Mesendoderm (in vitro differentiated cells): Measurements from ENCODE around the gene TNS3.

ENCODE experiments used
- DNase-seq: peaks from one replicate; pipeline ENCODE4 v3.0.0; 2013
- H2AK5ac ChIP-seq: 2 replicates; pipeline ENCODE4 v1.6.1; 2013; ENCODE audit warnings: low read length, inconsistent platforms
- H2BK120ac ChIP-seq: 2 replicates; pipeline ENCODE4 v1.6.1; 2013; ENCODE audit warnings: low read depth, mild to moderate bottlenecking, low read length, moderate library complexity, mixed read lengths
- H2BK15ac ChIP-seq: replicated peaks from 2 replicates; pipeline ENCODE4 v1.6.1; 2013; ENCODE audit warnings: low read depth, mild to moderate bottlenecking, moderate library complexity
- H2BK5ac ChIP-seq: 2 replicates; pipeline ENCODE4 v1.6.1; 2013; ENCODE audit warnings: low read length, inconsistent platforms
- H3K18ac ChIP-seq: 2 replicates; pipeline ENCODE4 v1.6.1; 2013; ENCODE audit warnings: mild to moderate bottlenecking, low read length, mixed read lengths
- H3K23ac ChIP-seq: one replicate; pipeline ENCODE4 v1.6.1; 2013; ENCODE audit warnings: low read length
- H3K27ac ChIP-seq: 2 replicates; pipeline ENCODE4 v1.5.1; 2013; ENCODE audit warnings: low read depth, mild to moderate bottlenecking, inconsistent platforms, low read length, moderate library complexity
- H3K27me3 ChIP-seq: 2 replicates; pipeline ENCODE4 v1.6.1; 2013; ENCODE audit warnings: low read length, control low read depth, mild to moderate bottlenecking, inconsistent platforms; ENCODE audit not compliant: insufficient read depth, poor library complexity
- H3K36me3 ChIP-seq: 2 replicates; pipeline ENCODE4 v1.6.1; 2013; ENCODE audit warnings: low read length, inconsistent platforms; ENCODE audit not compliant: control insufficient read depth, insufficient read depth
- H3K4ac ChIP-seq: one replicate; pipeline ENCODE4 v1.6.1; 2013; ENCODE audit warnings: low read depth, mild to moderate bottlenecking, low read length, moderate library complexity
- H3K4me1 ChIP-seq: 2 replicates; pipeline ENCODE4 v1.6.1; 2013; ENCODE audit warnings: low read depth, low read length, inconsistent platforms; ENCODE audit not compliant: control insufficient read depth
- H3K4me2 ChIP-seq: 2 replicates; pipeline ENCODE4 v1.6.1; 2013; ENCODE audit warnings: low read length
- H3K4me3 ChIP-seq: 2 replicates; pipeline ENCODE4 v1.5.1; 2013; ENCODE audit warnings: mild to moderate bottlenecking, low read length
- H3K56ac ChIP-seq: one replicate; pipeline ENCODE4 v1.6.1; 2013; ENCODE audit warnings: low read length
- H3K79me1 ChIP-seq: 2 replicates; pipeline ENCODE4 v1.6.1; 2013; ENCODE audit warnings: low read length, inconsistent platforms
- H3K79me2 ChIP-seq: 2 replicates; pipeline ENCODE4 v1.6.1; 2013; ENCODE audit warnings: mild to moderate bottlenecking, low read length; ENCODE audit not compliant: control insufficient read depth, insufficient read depth
- H3K9ac ChIP-seq: 2 replicates; pipeline ENCODE4 v1.6.1; 2013; ENCODE audit warnings: low read length, inconsistent platforms
- H4K5ac ChIP-seq: one replicate; pipeline ENCODE4 v1.6.1; 2013; ENCODE audit warnings: low read length
- H4K8ac ChIP-seq: one replicate; pipeline ENCODE4 v1.6.1; 2013; ENCODE audit warnings: low read depth, mild to moderate bottlenecking, control low read depth, low read length, moderate library complexity
- WGBS: extraction: QIAGEN DNeasy Blood & Tissue Kit; methylation state at CpG from one replicate; pipeline ENCODE4 v1.1.7; 2013; ENCODE audit warnings: low lambda C conversion rate, missing lambda C conversion rate; ENCODE audit not compliant: insufficient coverage; ENCODE audit errors: extremely low coverage; 5-methylcytosine and 5-hydroxymethylcytosine counted together

Gene TNS3

GRCh38 chr7:47268851-47269836, 312.8 kb downstream of the TNS3 start:
- H3K4me2 ChIP-seq = no peak overlapping the region
- H3K36me3 ChIP-seq = no peaks in the 10 kb centered on the region
- no peak overlapping the region for H2AK5ac ChIP-seq
- H3K4me1 ChIP-seq = no peaks in the 10 kb centered on the region
- no peak overlapping the region for H3K4me3 ChIP-seq
- H3K23ac ChIP-seq = no peak overlapping the region
- H3K9ac ChIP-seq = no peak overlapping the region
- no peak overlapping the region for H4K8ac ChIP-seq
- no peak overlapping the region for H3K4ac ChIP-seq
- no peaks in the 10 kb centered on the region for H3K27me3 ChIP-seq
- no peak overlapping the region for H2BK5ac ChIP-seq
- no peak for DNase-seq
- no peak overlapping the region for H3K18ac ChIP-seq
- no peak overlapping the region for H3K27ac ChIP-seq
- H2BK15ac ChIP-seq = no peak overlapping the region
- H3K79me1 ChIP-seq = no peaks in the 10 kb centered on the region
- H3K56ac ChIP-seq = no peak overlapping the region
- no peaks in the 10 kb centered on the region for H3K79me2 ChIP-seq
- no peak overlapping the region for H4K5ac ChIP-seq
- no CpG with 5 or more reads among the region's 7 CpGs for WGBS
- no peak overlapping the region for H2BK120ac ChIP-seq

GRCh38 chr7:47267346-47267745, 314.6 kb downstream of the TNS3 start:
- WGBS = no CpG with 5 or more reads among the region's 7 CpGs
- Histone ChIP-seq H2BK15ac (no peak overlapping the region), H3K18ac (no peak overlapping the region), H4K5ac (no peak overlapping the region), H4K8ac (no peak overlapping the region), H3K23ac (no peak overlapping the region), H3K79me2 (no peaks in the 10 kb centered on the region), H3K4ac (no peak overlapping the region), H3K27me3 (no peaks in the 10 kb centered on the region), H3K79me1 (no peaks in the 10 kb centered on the region), H3K56ac (no peak overlapping the region), H2BK5ac (no peak overlapping the region), H3K9ac (no peak overlapping the region), H3K36me3 (no peaks in the 10 kb centered on the region), H3K4me3 (no peak overlapping the region), H2AK5ac (no peak overlapping the region), H2BK120ac (no peak overlapping the region), H3K4me2 (no peak overlapping the region), H3K27ac (no peak overlapping the region), H3K4me1 (no peaks in the 10 kb centered on the region)
- no peak for DNase-seq

DNA sequence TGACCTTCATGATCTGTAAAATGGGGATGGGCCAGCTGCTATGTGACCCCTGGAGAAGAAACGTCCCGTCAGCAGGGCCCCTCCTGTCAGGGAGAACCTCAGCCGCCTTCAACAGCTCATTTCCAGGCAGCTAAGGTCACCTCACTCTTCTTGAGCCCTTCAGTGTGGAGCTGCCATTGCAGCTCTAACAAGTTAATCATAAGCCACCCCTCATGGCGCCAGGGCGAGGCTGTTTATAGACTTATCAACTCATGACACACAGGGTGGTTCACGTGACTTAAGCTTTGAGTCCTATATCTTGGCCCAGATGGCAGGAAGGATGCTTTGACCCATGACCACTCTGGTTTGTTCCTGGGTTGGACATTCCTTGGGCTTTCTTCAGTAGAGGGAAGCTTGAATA, 315.1 kb downstream of the TNS3 start:
- Histone ChIP-seq H3K4me3 (no peak overlapping the region), H3K23ac (no peak overlapping the region), H3K27ac (no peak overlapping the region), H3K9ac (no peak overlapping the region), H3K27me3 (no peaks in the 10 kb centered on the region), H3K4ac (no peak overlapping the region), H2AK5ac (no peak overlapping the region), H2BK15ac (no peak overlapping the region), H2BK5ac (no peak overlapping the region), H4K5ac (no peak overlapping the region), H3K4me2 (no peak overlapping the region), H3K18ac (no peak overlapping the region), H3K36me3 (no peaks in the 10 kb centered on the region), H2BK120ac (no peak overlapping the region), H3K56ac (no peak overlapping the region), H3K79me1 (no peaks in the 10 kb centered on the region), H3K79me2 (no peaks in the 10 kb centered on the region), H4K8ac (no peak overlapping the region), H3K4me1 (no peaks in the 10 kb centered on the region)
- no CpG with 5 or more reads among the region's 6 CpGs for WGBS
- no peak for DNase-seq

DNA sequence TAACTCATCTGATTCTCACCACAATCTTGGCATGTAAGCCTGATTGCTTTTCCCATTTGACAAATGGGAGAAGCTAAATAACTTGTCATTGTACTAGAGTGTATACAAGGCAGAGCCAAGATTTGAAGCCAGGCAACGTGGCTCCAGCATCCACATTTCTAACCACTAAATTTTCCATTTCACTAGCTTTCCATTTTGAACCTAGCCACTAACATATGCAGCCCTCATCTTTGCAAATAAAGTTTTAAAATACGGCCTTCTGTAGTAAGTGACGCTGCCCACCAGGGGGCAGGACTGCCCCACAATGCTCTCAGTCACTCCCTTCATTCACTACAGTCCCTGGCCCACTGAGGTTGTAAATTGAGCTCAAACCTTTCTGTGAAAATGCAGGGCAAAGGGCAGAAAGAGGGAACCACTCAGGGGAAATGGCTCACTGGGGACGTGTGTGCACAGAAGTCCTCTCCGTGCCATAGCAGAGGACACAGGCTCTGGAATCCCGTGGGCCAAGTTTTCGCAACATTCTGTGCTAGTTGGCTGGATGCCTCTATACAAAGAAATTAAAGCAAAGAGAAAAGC, 315.7 kb downstream of the TNS3 start:
- peak overlapping the region; percentile 18 for H3K9ac ChIP-seq
- H3K27ac ChIP-seq = no peak overlapping the region
- WGBS = no CpG with 5 or more reads among the region's 7 CpGs
- no peaks in the 10 kb centered on the region for H3K36me3 ChIP-seq
- no peaks in the 10 kb centered on the region for H3K4me1 ChIP-seq
- H2BK15ac ChIP-seq = no peak overlapping the region
- no peak overlapping the region for H2BK5ac ChIP-seq
- no peak overlapping the region for H2AK5ac ChIP-seq
- H4K8ac ChIP-seq = no peak overlapping the region
- no peaks in the 10 kb centered on the region for H3K27me3 ChIP-seq
- H3K4ac ChIP-seq = no peak overlapping the region
- no peak overlapping the region for H4K5ac ChIP-seq
- no peaks in the 10 kb centered on the region for H3K79me2 ChIP-seq
- H3K18ac ChIP-seq = no peak overlapping the region
- H3K56ac ChIP-seq = no peak overlapping the region
- H3K79me1 ChIP-seq = no peaks in the 10 kb centered on the region
- H3K4me2 ChIP-seq = no peak overlapping the region
- peak; percentile 67 for DNase-seq
- no peak overlapping the region for H3K23ac ChIP-seq
- no peak overlapping the region for H2BK120ac ChIP-seq
- no peak overlapping the region for H3K4me3 ChIP-seq

DNA sequence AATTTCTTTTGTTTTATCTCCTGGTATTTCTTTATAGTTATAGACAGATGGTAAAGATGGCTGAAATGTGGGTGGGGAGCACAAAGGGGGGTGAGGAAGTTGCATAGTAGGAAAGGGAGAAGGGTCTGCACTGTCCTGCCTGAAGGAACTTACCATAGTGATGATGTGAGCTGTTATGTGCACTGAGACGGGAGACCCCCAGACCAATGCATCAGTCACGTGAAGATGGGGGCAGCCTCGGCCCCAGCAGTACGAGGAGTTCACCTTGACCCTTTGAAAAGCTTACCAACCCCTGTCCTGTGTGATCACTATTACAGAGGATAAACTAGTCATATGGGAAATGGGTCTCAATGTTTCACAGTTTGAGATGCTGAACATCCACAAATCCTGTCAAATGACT, 316.3 kb downstream of the TNS3 start:
- no peak overlapping the region for H3K4me3 ChIP-seq
- no peak overlapping the region for H4K5ac ChIP-seq
- H3K4me1 ChIP-seq = no peaks in the 10 kb centered on the region
- no peak overlapping the region for H2BK5ac ChIP-seq
- H3K56ac ChIP-seq = no peak overlapping the region
- no peak overlapping the region for H4K8ac ChIP-seq
- H2BK120ac ChIP-seq = no peak overlapping the region
- no peaks in the 10 kb centered on the region for H3K79me2 ChIP-seq
- no peak overlapping the region for H3K9ac ChIP-seq
- H3K79me1 ChIP-seq = no peaks in the 10 kb centered on the region
- H2BK15ac ChIP-seq = no peak overlapping the region
- no peak overlapping the region for H3K4me2 ChIP-seq
- no peaks in the 10 kb centered on the region for H3K27me3 ChIP-seq
- no peaks in the 10 kb centered on the region for H3K36me3 ChIP-seq
- no peak overlapping the region for H3K18ac ChIP-seq
- H3K27ac ChIP-seq = no peak overlapping the region
- DNase-seq = no peak
- H3K23ac ChIP-seq = no peak overlapping the region
- WGBS = no CpG with 5 or more reads among the region's 4 CpGs
- no peak overlapping the region for H2AK5ac ChIP-seq
- H3K4ac ChIP-seq = no peak overlapping the region
